HL-60/S4 (cell line): ENCODE results near the gene HEXIM2.

ENCODE experiments used
- in situ Hi-C: fragments of 300-500 bp; cut with MboI; formaldehyde crosslinking; loops from 2 replicates; pipeline ENCODE4 v1.14.3; 2022; ENCODE audit warnings: low sequenced_read_pairs

Gene HEXIM2

GRCh38 chr17:45143094-45143670, 18.5 kb upstream of the HEXIM2 start:
- in situ Hi-C loops = loop anchor here (10.0 kb wide), 1 partner anchor 52 kb away; no protein-coding TSS in a partner anchor

GRCh38 chr17:45143767-45144198, 17.9 kb upstream of the HEXIM2 start:
- in situ Hi-C loops = loop anchor here (10.0 kb wide), 1 partner anchor 51 kb away; no protein-coding TSS in a partner anchor

DNA sequence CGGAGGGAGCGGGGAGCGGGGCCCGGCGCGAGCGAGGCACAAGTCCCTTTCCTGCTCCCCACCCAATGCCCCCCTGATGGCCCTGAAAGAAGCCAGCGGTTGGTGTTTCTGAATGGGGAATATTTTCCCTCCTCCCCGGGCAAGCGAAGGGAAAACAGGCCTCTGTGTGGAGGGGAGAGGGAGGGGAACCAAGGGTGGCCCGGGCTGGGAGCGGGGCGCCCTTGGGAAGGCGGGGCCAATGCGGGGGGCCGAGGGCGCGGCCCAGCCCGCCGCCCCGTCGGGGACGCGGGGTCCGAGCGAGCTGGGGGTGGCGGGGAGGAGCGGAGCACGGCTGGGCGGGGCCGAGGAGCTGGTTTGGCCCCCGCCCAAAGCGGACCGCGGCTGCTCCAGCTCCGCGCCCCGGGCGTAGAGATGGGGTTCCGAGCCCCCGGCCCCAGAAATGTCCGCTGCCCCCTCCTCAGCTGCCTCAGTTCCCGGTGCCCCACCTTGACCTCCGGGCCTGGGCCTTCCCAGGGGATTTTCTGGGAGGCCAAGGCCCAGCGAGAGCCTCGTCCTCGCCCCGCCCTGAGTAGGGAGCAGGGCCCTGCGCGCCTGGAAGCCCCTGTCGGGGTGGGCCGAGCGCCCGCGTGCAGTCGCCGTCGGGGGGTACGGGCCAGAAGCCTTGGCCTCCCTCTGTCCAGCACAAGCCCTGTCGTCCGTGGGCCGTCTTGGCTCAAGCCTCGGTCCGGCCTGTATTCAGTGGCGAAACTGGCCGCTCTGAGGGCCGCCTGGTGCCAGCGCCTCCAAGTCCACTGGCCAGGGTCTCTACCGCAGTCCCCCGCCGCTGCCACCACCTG, 17.3 kb upstream of the HEXIM2 start:
- in situ Hi-C loops = loop anchor here (10.0 kb wide), 1 partner anchor 50 kb away; no protein-coding TSS in a partner anchor

GRCh38 chr17:45145035-45145389, 16.7 kb upstream of the HEXIM2 start:
- in situ Hi-C loops = loop anchor here (10.0 kb wide), 1 partner anchor 50 kb away; no protein-coding TSS in a partner anchor

DNA sequence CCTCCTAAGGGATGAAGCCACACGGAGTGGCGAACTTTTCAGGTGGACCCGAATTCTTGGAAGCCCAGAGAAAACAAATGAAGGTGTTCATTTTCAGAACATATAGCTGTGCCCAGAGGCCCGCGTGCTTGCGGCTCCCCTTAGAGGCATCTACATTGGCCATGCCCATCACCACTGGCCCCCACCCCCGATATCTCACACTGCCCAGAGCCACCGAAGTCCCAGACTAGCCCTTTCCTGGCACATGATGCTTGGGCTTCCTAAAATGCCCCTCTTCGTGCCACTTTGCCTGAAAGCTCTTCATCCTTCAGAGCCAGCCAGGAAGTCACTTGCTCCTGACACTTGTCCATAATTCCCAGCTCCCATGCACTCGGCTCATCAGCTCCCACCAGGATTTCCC, 15.5 kb upstream of the HEXIM2 start:
- in situ Hi-C loops = loop anchor here (10.0 kb wide), 1 partner anchor 49 kb away; no protein-coding TSS in a partner anchor

- in situ Hi-C loops = loop anchor here (10.0 kb wide), 1 partner anchor 48 kb away; no protein-coding TSS in a partner anchor
Measured at GRCh38 chr17:45146592-45146889, 15.1 kb upstream of the HEXIM2 start.

DNA sequence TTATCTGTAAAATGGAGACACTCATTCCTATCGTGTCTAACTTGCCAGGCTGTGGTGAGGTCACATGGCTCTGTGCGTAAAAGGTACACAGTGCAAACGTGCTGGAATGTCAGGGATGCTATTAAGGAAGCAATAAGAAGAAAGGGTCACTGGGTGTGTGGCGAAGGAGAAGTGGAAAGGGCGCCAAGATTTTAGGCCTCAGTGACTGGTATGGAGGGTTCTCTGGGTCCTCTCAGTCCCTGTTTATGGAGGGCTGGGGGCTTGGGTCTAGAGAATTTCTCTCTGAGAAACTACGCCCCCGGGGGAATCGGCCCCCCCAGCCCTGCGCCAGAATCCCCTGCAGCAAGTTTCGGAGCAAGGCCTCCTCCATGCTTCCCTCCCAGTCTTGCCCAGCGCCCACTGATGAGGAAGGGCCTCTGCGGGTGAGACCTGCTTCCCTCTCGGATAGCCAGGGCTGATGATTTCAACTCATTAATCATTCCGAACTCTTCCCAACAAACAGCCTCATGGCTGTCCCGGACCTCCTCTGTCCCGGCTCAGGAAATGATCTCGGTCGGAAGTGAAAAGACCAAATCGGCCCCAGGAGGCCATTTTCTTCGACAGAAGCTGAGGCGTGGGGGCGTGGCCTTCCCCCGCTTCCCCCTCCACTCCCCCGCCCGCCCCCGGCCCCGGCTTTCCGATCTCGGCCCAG, 14.6 kb upstream of the HEXIM2 start:
- in situ Hi-C loops = loop anchor here (10.0 kb wide), 1 partner anchor 48 kb away; no protein-coding TSS in a partner anchor

GRCh38 chr17:45147581-45148182, 14.0 kb upstream of the HEXIM2 start:
- in situ Hi-C loops = loop anchor here (10.0 kb wide), 1 partner anchor 47 kb away; no protein-coding TSS in a partner anchor

- in situ Hi-C loops = loop anchor here (10.0 kb wide), 1 partner anchor 46 kb away; no protein-coding TSS in a partner anchor
Measured at GRCh38 chr17:45148183-45149036, 13.3 kb upstream of the HEXIM2 start, which contains the start of gene HEXIM1. Gene HEXIM1 (plus strand): TSS chr17:45148475. CDS start chr17:45149191, 716 bp downstream.

DNA sequence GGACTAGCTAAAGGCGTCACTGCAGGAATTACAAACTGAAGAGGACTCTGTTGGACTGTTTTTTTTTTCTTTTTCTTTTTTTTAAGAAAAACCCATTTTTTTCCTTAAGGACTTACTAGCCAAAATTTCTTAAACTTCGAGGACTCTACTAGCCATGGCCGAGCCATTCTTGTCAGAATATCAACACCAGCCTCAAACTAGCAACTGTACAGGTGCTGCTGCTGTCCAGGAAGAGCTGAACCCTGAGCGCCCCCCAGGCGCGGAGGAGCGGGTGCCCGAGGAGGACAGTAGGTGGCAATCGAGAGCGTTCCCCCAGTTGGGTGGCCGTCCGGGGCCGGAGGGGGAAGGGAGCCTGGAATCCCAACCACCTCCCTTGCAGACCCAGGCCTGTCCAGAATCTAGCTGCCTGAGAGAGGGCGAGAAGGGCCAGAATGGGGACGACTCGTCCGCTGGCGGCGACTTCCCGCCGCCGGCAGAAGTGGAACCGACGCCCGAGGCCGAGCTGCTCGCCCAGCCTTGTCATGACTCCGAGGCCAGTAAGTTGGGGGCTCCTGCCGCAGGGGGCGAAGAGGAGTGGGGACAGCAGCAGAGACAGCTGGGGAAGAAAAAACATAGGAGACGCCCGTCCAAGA, 12.5 kb upstream of the HEXIM2 start:
- in situ Hi-C loops = loop anchor here (10.0 kb wide), 1 partner anchor 46 kb away; no protein-coding TSS in a partner anchor

GRCh38 chr17:45149669-45150664, 11.7 kb upstream of the HEXIM2 start:
- in situ Hi-C loops = loop anchor here (10.0 kb wide), 1 partner anchor 45 kb away; no protein-coding TSS in a partner anchor

GRCh38 chr17:45150911-45151809, 10.5 kb upstream of the HEXIM2 start:
- in situ Hi-C loops = no loop called here

- in situ Hi-C loops = no loop called here
Measured at GRCh38 chr17:45155029-45155428, 6.6 kb upstream of the HEXIM2 start.

DNA sequence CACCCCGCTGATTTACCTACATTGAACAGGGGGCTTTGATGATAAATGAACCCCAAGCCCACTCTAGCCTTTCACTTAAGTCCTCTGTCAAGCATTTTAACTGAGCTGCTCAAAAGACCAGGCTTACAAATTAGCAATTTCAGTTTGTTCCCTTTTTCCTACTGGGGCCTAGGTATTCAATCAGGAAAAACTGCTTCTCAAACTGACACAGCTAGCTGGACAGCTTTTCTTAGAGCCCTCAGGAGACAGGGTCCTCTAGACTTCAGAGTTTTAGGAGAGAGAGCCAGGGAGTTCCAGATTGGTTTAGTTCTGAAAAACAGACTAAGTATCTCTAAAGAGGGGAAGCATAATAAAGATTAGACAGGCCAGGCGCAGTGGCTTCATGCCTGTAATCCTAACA, 6.2 kb upstream of the HEXIM2 start:
- in situ Hi-C loops = no loop called here

DNA sequence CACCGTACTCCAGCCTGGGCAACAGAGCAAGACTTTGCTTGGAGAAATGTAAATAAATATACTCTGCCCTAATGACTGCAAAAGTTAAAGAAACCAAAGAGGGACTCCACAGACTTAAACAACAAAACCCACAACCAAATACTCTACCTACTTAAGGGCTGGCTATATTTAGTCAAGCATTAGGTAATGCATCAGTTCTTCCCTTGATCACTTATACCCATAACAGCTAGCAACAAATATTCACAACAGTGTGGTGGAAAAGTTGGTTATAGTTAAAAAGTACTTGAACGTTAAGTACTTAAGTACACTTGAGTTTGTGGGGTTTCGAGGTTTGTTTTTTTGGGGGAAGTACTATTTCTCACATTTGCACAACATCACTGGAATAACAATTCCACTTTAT, 5.4 kb upstream of the HEXIM2 start:
- in situ Hi-C loops = no loop called here

DNA sequence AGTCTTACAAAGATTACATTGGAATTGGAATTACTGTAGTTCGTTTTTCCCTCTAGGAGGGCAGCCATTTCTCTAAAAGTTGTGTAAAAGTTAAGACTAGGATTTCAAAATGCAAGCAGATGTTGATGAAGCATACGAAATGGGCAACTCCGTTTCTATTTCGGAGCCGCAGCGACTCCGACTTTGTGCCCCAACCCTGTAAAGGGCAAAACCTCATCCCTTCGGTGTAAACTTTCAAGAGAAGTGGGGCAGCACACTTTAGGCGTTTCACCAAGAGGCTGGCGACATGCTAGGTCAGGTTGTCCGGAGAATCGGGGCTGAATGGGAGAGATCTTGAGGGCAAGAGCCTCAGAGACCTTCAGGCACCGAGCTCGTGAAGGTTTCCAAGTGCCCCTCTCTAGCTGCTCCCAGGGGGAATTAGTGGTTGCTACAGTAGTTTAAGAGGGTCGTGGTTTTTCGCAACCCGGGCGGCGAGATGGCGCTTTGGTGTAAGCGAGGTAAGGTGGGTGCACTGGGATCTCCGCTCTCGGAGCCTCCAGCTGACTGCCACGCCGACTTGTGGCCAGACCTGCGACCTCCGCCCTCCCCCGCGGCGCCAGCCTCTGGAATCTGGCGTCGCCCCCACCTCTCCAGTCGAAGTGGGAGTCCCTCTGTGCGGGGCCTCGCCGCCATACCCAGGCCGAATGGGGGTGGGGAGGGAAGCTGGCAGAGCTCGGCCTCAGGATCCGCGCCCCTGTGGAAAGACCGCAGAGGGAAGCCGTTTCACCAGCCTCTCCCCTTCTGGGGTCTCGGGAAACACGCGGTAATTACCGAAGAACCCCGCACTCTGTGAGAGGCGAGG, 1.0 kb upstream of the HEXIM2 start:
- in situ Hi-C loops = no loop called here
